Nephron (organoid): ENCODE results near the gene ZFYVE28.

Source experiments
- H3K27ac Mint-ChIP-seq, 3 experiments: 2 replicates each; pipeline ENCODE4 v1.8.0; 2020; ENCODE audit warnings: mixed read lengths in 3 of 3, mild to moderate bottlenecking in 2 of 3, moderate library complexity in 1 of 3
- H3K27me3 Mint-ChIP-seq: 2 replicates; pipeline ENCODE4 v1.8.0; 2021; ENCODE audit warnings: low read depth, mild to moderate bottlenecking, moderate library complexity, mixed read lengths
- H3K36me3 Mint-ChIP-seq: 2 replicates; pipeline ENCODE4 v1.8.0; 2020; ENCODE audit warnings: low read depth, mixed read lengths
- H3K4me1 Mint-ChIP-seq: 2 replicates; pipeline ENCODE4 v1.8.0; 2020; ENCODE audit warnings: mixed read lengths
- H3K4me3 Mint-ChIP-seq, 3 experiments: 2 replicates each; pipeline ENCODE4 v1.8.0; 2020; ENCODE audit warnings: mild to moderate bottlenecking in 3 of 3, mixed read lengths in 3 of 3, moderate library complexity in 2 of 3
- H3K9me3 Mint-ChIP-seq: 2 replicates; pipeline ENCODE4 v1.8.0; 2020; ENCODE audit warnings: mixed read lengths
- CTCF ChIP-seq, 3 experiments: fragments of 200-600 bp; sonication (generic); IDR thresholded peaks; one replicate each; pipeline ENCODE4 v1.5.0; 2021; ENCODE audit warnings: antibody characterized with exemption in 3 of 3; ENCODE audit not compliant: unreplicated experiment in 3 of 3

Gene ZFYVE28

DNA sequence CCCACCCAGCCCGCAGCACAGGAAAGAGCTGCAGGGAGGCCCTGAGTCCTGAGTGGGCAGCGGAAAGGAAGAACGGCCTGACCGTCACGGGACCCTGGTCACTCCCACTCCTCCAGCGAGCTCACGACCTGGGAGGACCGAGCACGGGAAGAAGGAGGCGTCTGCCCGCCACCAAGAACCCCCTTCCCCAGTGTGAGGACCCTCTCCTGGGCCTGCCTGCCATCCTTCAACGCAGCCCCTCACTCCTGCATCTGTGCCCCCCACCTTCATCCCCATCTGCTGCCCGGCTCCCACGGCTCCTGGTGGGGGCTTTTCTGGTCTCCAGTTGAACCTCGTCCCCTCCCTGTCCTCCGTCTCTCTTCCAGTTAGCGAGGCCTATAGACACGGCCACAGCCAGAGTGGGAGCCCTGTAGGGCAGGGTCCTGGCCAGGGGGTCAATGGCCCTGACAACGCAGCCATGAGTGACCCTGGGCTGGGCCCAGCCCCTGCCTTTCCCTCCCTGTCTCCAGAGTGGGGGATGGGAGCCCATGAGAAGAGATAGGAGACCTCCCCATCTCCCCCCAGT lies 115.2 kb downstream of the ZFYVE28 start:
- no peak overlapping the region for H3K27ac Mint-ChIP-seq
- H3K27me3 Mint-ChIP-seq: no peaks in the 10 kb centered on the region
- H3K36me3 Mint-ChIP-seq: peaks cover 4% of the 10 kb centered on the region
- no peak overlapping the region for H3K4me3 Mint-ChIP-seq
- H3K9me3 Mint-ChIP-seq: peaks cover 19% of the 10 kb centered on the region
- TF ChIP-seq CTCF (IDR thresholded peaks at IDR 0.05; ENCODE audit: unreplicated experiment in 3 of 3): no peak
- peaks cover 10% of the 10 kb centered on the region for H3K4me1 Mint-ChIP-seq

DNA sequence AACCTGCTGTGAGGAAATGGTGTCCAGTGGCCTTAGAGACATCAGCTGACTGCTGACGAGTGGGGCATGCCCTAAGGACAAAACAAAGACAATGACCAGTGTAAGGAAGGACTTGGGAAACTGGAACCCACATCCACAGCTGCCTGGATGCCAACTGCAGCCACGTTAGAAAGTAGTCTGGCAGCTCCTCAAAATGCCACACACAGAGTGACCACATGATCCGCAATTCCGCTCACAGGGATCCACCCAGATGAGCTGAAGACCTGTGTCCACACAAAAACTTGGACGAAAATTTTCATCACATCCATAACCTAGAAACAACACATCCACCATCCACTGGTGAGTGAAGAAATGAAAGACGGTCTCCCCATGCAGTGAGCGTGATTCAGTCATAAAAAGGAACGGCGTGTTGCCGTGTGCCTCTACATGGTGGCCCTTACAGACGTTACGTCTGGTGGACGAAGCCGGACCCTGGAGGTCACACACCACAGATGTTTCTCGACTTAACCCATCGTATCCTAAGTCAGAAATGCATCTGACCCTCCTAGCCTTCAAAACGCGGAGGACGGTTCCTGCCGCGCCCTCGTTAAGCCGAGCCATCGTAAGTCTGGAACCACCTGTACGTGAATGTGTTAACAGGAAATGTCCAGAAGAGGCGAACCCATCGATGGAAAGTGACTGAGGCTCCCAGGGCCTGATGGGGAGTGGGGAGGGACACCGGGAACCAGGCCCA lies 115.9 kb downstream of the ZFYVE28 start:
- H3K4me3 Mint-ChIP-seq: no peak overlapping the region
- peaks cover 3% of the 10 kb centered on the region for H3K27me3 Mint-ChIP-seq
- TF ChIP-seq CTCF (IDR thresholded peaks at IDR 0.05; ENCODE audit: unreplicated experiment in 3 of 3): no peak
- H3K4me1 Mint-ChIP-seq: peaks cover 15% of the 10 kb centered on the region
- H3K9me3 Mint-ChIP-seq: peaks cover 14% of the 10 kb centered on the region
- peaks cover 4% of the 10 kb centered on the region for H3K36me3 Mint-ChIP-seq
- no peak overlapping the region for H3K27ac Mint-ChIP-seq

DNA sequence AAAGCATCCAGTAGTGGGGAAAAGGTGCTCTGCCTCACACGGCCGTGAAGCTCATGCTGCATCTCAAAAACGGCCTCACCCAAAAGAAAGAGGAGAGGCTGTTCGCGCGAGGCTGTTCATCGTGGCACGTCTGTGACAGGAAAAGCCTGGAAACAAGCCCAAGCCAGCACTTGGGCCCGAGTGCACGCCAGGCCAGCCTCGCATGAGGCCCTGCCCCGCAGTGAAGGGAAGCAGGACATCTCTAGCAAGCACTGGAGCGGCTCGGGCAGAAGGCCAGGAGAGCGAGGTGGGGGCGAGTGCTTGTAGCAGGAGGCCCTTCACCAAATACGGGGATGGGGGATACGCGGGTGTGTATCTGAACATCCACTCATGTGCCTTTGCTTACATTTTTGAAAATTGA lies 116.6 kb downstream of the ZFYVE28 start:
- Mint-ChIP-seq H3K9me3 (peaks cover 11% of the 10 kb centered on the region), H3K27me3 (peaks cover 6% of the 10 kb centered on the region), H3K4me1 (peaks cover 18% of the 10 kb centered on the region), H3K27ac (no peak overlapping the region), H3K4me3 (no peak overlapping the region), H3K36me3 (peaks cover 4% of the 10 kb centered on the region)
- no peak for TF ChIP-seq CTCF (IDR thresholded peaks at IDR 0.05; ENCODE audit: unreplicated experiment in 3 of 3)

DNA sequence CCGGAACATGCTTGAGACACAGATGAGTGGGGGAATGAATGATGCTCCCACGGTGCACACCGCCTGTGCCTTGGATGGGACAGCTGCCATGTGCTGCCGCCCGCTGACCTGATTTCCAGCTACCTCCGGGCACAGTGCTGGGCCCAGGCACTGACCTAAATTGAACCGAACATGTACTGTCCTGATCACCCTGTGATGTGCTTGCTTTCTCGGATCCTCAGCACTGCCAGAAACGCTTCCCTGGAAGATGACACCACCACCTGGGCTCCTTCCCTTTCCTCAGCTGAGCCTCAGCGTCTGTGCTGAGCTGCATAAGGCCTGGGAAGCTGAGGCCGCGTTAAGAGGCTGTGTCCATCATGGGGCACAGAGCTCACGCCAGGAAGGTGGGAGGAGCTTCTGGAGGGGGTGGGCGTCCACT lies 117.2 kb downstream of the ZFYVE28 start:
- Mint-ChIP-seq H3K36me3 (peaks cover 4% of the 10 kb centered on the region), H3K4me1 (peaks cover 18% of the 10 kb centered on the region), H3K9me3 (peaks cover 10% of the 10 kb centered on the region), H3K27me3 (peaks cover 6% of the 10 kb centered on the region), H3K4me3 (no peak overlapping the region), H3K27ac (no peak overlapping the region)
- TF ChIP-seq CTCF (IDR thresholded peaks at IDR 0.05; ENCODE audit: unreplicated experiment in 3 of 3): no peak

DNA sequence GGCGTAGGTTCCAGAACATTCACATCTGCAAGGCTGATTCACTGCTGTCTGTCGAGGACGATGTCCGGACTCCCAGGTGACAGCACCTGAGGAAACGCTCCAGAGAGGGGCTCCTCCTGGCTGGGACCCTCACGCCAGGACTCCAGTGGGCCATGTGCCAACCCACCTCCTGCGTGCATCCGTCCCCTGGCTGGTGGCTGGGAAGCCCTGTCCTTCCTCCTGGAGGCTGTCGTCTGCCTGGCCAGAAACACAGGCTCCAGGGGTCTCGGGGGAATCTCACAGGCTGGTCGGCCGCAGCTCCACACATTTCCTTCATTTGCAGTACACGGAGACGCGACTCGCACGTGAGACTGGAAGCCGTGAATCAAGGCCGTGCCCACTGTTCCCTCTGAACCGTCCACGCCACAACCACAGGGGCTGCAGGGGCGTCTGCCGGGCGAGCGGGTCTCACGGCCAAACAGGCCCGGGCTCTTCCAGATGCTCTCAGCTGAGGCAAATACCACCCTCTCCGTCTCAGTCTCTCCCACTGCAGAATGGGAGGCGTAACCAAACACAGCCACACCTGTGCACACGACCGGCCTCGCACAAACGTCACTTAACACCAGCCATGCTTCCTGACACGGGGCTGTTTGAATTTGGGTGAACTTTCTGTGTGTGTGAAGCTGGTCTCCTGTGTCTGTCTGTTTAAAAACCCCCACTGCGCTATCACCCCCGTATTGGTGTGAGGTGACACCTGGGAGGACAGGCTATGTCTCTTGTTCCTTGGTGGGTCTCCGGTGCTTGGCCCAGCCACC lies 117.8 kb downstream of the ZFYVE28 start:
- Mint-ChIP-seq H3K9me3 (peaks cover 10% of the 10 kb centered on the region), H3K4me1 (peaks cover 18% of the 10 kb centered on the region), H3K27me3 (peaks cover 6% of the 10 kb centered on the region), H3K36me3 (peaks cover 4% of the 10 kb centered on the region), H3K27ac (no peak overlapping the region), H3K4me3 (no peak overlapping the region)
- no peak for TF ChIP-seq CTCF (IDR thresholded peaks at IDR 0.05; ENCODE audit: unreplicated experiment in 3 of 3)
